ENCODE data around the gene KIAA0753. TPM values are rescaled to one million over a fixed set of nuclear protein-coding genes. Genes with fewer than 3 reads are reported as not detected.

KIAA0753 gene
- total and polyA plus RNA-seq, 2 of the 13 experiments (the other 11 are each of a cell fraction or from before 2014, with no cell fraction given) = 5.2 to 9.1 TPM

DNA sequence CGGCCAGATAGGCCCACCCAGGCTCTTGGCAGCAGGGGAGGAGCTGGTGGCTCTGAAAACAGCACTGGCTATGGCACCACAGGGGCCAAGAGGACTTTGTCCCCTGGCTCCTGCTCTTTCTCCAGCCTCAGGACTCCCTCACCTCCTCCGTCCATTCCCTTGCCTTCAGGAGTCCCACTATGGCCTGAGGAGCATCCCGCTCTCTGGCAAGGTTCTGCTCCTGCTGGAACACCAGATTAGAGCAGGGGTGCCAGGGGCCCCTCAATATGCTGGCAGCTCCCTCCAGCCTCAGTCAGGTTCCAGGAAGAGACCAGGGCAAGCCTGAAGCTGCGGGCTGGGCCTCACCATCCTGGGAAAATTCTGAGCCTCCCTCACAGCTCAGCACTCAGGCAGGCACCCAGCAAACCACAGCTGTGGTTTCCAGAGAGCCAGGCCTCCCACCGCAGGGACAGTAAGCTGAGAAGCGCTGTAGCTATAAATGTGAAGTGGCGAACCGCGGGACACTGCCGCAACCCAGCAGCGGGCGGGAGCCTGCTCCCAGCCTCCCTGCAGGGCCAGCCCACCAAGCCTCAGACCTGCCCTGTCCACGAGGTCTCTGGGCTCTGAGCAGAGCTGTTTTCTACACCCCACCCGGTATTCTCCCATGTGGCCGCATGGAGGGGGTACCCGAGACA, 36.8 kb upstream of the KIAA0753 start (continued):
- no peak for TF ChIP-seq RNF219 (CRISPR knock-in tag; IDR thresholded peaks at IDR 0.05)
- peak in 1 of 2 experiments; percentile 50; a peak in 1 of 4 replicates for TF ChIP-seq POLR2A (IDR thresholded peaks at IDR 0.05; ENCODE audit: insufficient read depth in 1 of 2, low read depth in 2 of 2, low read length in 2 of 2)
- no peak for TF ChIP-seq ZNF672 (CRISPR knock-in tag; IDR thresholded peaks at IDR 0.05)
- peak; percentile 43; the same call in 1 of the 2 replicates for TF ChIP-seq YEATS2 (CRISPR knock-in tag; IDR thresholded peaks at IDR 0.05; ENCODE audit: borderline replicate concordance)
- no peak for TF ChIP-seq GLI4 (CRISPR knock-in tag; IDR thresholded peaks at IDR 0.05; ENCODE audit: borderline replicate concordance)
- no peak for TF ChIP-seq FLYWCH1 (CRISPR knock-in tag; IDR thresholded peaks at IDR 0.05)
- peak; percentile 54 for TF ChIP-seq U2AF1 (optimal IDR thresholded peaks at IDR 0.05; ENCODE audit: low read depth, low read length)
- TF ChIP-seq GTF2F1 (IDR thresholded peaks at IDR 0.05; ENCODE audit: low read length) = no peak
- no peak for TF ChIP-seq ZBTB1 (CRISPR knock-in tag; IDR thresholded peaks at IDR 0.05; ENCODE audit: borderline replicate concordance)
- no peak for TF ChIP-seq IRX3 (CRISPR knock-in tag; IDR thresholded peaks at IDR 0.05; ENCODE audit: borderline replicate concordance, low read depth)
- TF ChIP-seq, protein P1, sequence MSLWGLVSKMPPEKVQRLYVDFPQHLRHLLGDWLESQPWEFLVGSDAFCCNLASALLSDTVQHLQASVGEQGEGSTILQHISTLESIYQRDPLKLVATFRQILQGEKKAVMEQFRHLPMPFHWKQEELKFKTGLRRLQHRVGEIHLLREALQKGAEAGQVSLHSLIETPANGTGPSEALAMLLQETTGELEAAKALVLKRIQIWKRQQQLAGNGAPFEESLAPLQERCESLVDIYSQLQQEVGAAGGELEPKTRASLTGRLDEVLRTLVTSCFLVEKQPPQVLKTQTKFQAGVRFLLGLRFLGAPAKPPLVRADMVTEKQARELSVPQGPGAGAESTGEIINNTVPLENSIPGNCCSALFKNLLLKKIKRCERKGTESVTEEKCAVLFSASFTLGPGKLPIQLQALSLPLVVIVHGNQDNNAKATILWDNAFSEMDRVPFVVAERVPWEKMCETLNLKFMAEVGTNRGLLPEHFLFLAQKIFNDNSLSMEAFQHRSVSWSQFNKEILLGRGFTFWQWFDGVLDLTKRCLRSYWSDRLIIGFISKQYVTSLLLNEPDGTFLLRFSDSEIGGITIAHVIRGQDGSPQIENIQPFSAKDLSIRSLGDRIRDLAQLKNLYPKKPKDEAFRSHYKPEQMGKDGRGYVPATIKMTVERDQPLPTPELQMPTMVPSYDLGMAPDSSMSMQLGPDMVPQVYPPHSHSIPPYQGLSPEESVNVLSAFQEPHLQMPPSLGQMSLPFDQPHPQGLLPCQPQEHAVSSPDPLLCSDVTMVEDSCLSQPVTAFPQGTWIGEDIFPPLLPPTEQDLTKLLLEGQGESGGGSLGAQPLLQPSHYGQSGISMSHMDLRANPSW (CRISPR knock-in tag; IDR thresholded peaks at IDR 0.05; ENCODE audit: borderline replicate concordance) = no peak
- TF ChIP-seq ZNF430 (CRISPR knock-in tag; IDR thresholded peaks at IDR 0.05) = peak; percentile 24; the same call in 1 of the 2 replicates
- no peak for TF ChIP-seq SP2 (CRISPR knock-in tag; IDR thresholded peaks at IDR 0.05)
- no peak for TF ChIP-seq ZSCAN30 (CRISPR knock-in tag; IDR thresholded peaks at IDR 0.05)
- TF ChIP-seq MAZ (IDR thresholded peaks at IDR 0.05; ENCODE audit: borderline replicate concordance, low read depth, low read length) = no peak
- TF ChIP-seq MAZ (CRISPR knock-in tag; IDR thresholded peaks at IDR 0.05; ENCODE audit: low read depth) = 0 out of 2 replicates have a peak, but pooled peaks have one; percentile 50
- TF ChIP-seq SIN3B (IDR thresholded peaks at IDR 0.05; ENCODE audit: low read length) = no peak
- TF ChIP-seq CBFB (CRISPR knock-in tag; IDR thresholded peaks at IDR 0.05) = peak; percentile 19; the same call in 1 of the 2 replicates
- TF ChIP-seq NCOA2 (CRISPR knock-in tag; IDR thresholded peaks at IDR 0.05) = no peak
- no peak for TF ChIP-seq EZH2 (conservative IDR thresholded peaks at IDR 0.05; ENCODE audit: low read depth, low read length)
- TF ChIP-seq ZNF607 (CRISPR knock-in tag; IDR thresholded peaks at IDR 0.05; ENCODE audit: borderline replicate concordance) = no peak
- TF ChIP-seq, protein P2, sequence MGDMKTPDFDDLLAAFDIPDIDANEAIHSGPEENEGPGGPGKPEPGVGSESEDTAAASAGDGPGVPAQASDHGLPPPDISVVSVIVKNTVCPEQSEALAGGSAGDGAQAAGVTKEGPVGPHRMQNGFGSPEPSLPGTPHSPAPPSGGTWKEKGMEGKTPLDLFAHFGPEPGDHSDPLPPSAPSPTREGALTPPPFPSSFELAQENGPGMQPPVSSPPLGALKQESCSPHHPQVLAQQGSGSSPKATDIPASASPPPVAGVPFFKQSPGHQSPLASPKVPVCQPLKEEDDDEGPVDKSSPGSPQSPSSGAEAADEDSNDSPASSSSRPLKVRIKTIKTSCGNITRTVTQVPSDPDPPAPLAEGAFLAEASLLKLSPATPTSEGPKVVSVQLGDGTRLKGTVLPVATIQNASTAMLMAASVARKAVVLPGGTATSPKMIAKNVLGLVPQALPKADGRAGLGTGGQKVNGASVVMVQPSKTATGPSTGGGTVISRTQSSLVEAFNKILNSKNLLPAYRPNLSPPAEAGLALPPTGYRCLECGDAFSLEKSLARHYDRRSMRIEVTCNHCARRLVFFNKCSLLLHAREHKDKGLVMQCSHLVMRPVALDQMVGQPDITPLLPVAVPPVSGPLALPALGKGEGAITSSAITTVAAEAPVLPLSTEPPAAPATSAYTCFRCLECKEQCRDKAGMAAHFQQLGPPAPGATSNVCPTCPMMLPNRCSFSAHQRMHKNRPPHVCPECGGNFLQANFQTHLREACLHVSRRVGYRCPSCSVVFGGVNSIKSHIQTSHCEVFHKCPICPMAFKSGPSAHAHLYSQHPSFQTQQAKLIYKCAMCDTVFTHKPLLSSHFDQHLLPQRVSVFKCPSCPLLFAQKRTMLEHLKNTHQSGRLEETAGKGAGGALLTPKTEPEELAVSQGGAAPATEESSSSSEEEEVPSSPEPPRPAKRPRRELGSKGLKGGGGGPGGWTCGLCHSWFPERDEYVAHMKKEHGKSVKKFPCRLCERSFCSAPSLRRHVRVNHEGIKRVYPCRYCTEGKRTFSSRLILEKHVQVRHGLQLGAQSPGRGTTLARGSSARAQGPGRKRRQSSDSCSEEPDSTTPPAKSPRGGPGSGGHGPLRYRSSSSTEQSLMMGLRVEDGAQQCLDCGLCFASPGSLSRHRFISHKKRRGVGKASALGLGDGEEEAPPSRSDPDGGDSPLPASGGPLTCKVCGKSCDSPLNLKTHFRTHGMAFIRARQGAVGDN (CRISPR knock-in tag; IDR thresholded peaks at IDR 0.05) = peak; percentile 79
